HL-60 (cell line): ENCODE measurements around the gene PRDM16.
A peak's percentile ranks its signal among the peaks of the same experiment; 100 is the strongest.

Experiments used
- DNase-seq, 2 experiments: peaks; one replicate each; pipeline ENCODE4 v3.0.0-alpha.2; 2010 to 2020; ENCODE audit warnings: low read depth in 1 of 2, low spot score in 1 of 2
- H3K27ac ChIP-seq: fragments of 250-450 bp; sonication (Bioruptor Pico); replicated peaks from 2 replicates; pipeline ENCODE4 v1.5.1; 2020; ENCODE audit warnings: mild to moderate bottlenecking, moderate library complexity
- H3K27me3 ChIP-seq: fragments of 250-450 bp; sonication (Bioruptor Pico); 2 replicates; pipeline ENCODE4 v1.5.1; 2021; ENCODE audit warnings: mild to moderate bottlenecking, moderate library complexity; ENCODE audit not compliant: insufficient read depth, poor library complexity, severe bottlenecking
- H3K4me3 ChIP-seq: replicated peaks from 2 replicates; pipeline ENCODE4 v1.5.1; 2011; ENCODE audit warnings: mild to moderate bottlenecking, control low read depth, low read length; ENCODE audit not compliant: insufficient read depth
- GABPA ChIP-seq: IDR thresholded peaks from 2 replicates; pipeline ENCODE4 v1.6.1; 2012; ENCODE audit warnings: low read depth
- POLR2AphosphoS5 ChIP-seq: IDR thresholded peaks from 2 replicates; pipeline ENCODE4 v1.6.1; 2012; ENCODE audit warnings: low read depth
- REST ChIP-seq: IDR thresholded peaks from 2 replicates; pipeline ENCODE4 v1.6.1; 2012; ENCODE audit warnings: low read depth; ENCODE audit not compliant: insufficient replicate concordance
- SPI1 ChIP-seq: IDR thresholded peaks from 2 replicates; pipeline ENCODE4 v1.6.1; 2012; ENCODE audit warnings: low read depth, mild to moderate bottlenecking, borderline replicate concordance
- TF ChIP-seq, protein P1 (sequence below): IDR thresholded peaks from one replicate; pipeline ENCODE4 v1.5.1; 2011; ENCODE audit warnings: low read length, control low read depth, inconsistent platforms; ENCODE audit not compliant: insufficient read depth

Gene PRDM16

GRCh38 chr1:3096345-3096744, 27.3 kb downstream of the PRDM16 start:
- TF ChIP-seq SPI1, result peak; percentile 53; the same call in 1 of the 2 replicates
- TF ChIP-seq POLR2AphosphoS5, result no peak
- peak in 1 of 2 experiments; percentile 6 for DNase-seq
- H3K27ac ChIP-seq, result no peak overlapping the region
- no peak overlapping the region for H3K4me3 ChIP-seq
- no peaks in the 10 kb centered on the region for H3K27me3 ChIP-seq

DNA sequence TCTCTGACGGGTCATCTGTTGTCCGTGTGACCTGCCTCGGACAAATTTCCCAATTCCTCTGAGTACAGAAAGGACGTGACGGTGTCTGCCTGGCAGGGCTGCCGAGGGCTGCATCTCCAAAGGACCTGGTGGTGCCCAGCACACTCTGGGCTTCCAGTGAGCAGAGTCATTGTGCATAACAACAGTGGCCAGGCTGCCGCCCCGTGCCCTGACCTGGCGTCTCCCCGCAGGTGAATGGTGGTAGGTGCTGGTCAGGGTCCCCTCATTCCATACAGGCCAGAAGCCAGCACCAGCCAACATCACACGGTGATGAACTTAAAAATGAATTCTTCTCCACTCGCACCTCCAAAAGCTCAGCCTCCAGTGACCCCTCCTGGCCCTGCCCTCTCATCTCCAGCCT, 28.2 kb downstream of the PRDM16 start:
- no peak overlapping the region for H3K27ac ChIP-seq
- no peak for TF ChIP-seq REST
- TF ChIP-seq GABPA, result no peak
- TF ChIP-seq, protein P1, sequence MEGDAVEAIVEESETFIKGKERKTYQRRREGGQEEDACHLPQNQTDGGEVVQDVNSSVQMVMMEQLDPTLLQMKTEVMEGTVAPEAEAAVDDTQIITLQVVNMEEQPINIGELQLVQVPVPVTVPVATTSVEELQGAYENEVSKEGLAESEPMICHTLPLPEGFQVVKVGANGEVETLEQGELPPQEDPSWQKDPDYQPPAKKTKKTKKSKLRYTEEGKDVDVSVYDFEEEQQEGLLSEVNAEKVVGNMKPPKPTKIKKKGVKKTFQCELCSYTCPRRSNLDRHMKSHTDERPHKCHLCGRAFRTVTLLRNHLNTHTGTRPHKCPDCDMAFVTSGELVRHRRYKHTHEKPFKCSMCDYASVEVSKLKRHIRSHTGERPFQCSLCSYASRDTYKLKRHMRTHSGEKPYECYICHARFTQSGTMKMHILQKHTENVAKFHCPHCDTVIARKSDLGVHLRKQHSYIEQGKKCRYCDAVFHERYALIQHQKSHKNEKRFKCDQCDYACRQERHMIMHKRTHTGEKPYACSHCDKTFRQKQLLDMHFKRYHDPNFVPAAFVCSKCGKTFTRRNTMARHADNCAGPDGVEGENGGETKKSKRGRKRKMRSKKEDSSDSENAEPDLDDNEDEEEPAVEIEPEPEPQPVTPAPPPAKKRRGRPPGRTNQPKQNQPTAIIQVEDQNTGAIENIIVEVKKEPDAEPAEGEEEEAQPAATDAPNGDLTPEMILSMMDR, result no peak
- TF ChIP-seq SPI1, result no peak
- no peak for TF ChIP-seq POLR2AphosphoS5
- no peak for DNase-seq
- H3K4me3 ChIP-seq, result no peak overlapping the region
- H3K27me3 ChIP-seq, result no peaks in the 10 kb centered on the region

DNA sequence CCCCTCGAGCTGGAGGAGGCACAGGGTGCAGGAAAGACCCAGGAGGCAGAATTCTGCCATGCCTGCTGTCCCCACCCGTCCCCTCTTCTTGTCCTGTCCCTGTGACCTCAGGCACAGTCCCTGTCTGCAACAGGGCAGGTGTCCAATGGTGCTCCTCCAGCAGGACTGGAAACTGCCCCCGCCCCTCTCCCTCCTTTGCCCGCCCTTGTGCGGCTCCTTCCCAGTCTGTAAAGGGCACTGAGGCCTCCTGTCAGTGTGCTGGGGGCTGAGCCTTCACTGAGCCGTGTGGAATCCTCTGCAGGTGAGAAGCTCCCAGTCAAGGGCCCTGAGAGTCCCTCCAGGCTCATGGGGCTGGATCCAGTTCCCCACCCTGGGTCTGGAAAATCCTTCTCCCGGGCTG, 28.9 kb downstream of the PRDM16 start:
- no peak overlapping the region for H3K27ac ChIP-seq
- no peaks in the 10 kb centered on the region for H3K27me3 ChIP-seq
- TF ChIP-seq REST (no peak), POLR2AphosphoS5 (no peak), GABPA (no peak), SPI1 (no peak)
- TF ChIP-seq, protein P1, result no peak
- no peak for DNase-seq
- H3K4me3 ChIP-seq, result no peak overlapping the region

DNA sequence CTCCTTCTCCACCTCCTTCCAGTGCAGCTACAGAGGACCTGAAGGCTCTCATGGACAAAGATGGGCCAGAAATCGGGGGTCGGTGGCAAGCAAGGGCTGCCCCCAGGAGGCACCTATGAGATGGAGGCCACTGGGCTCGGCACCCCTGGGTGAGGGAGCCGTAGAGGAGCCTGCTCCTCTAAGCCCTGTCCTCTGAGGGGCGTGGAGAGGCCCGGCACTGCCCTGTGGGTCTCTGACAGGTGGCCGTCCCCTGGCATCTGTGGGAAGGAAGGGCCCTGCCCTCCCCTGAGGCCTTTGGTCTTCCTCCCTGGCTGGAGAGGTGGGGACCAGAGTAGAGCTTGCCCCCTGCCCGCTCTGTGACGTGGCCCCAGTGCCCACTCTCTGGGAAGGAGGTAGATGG, 30.9 kb downstream of the PRDM16 start:
- no peak overlapping the region for H3K4me3 ChIP-seq
- DNase-seq, result no peak
- H3K27ac ChIP-seq, result no peak overlapping the region
- TF ChIP-seq POLR2AphosphoS5 (no peak), SPI1 (no peak), GABPA (no peak), REST (no peak)
- TF ChIP-seq, protein P1, result no peak
- no peaks in the 10 kb centered on the region for H3K27me3 ChIP-seq
